CD8-positive, alpha-beta memory T cell (primary cell): Measurements from ENCODE around the gene EXO1. TPM values are rescaled to one million over a fixed set of nuclear protein-coding genes. Genes with fewer than 3 reads are reported as not detected.
"Not testable (repeated sequence)": the region's sequence is repeated elsewhere in the genome, so short reads cannot be mapped to it uniquely, and the experiment has no call there.

Experiments used
- CTCF ChIA-PET: fragments of 350-600 bp; sonication (Branson Sonifier 250); formaldehyde crosslinking; loops from one replicate; lab custom pipeline; 2021; ENCODE audit warnings: antibody characterized with exemption; lab: Charles Lee
- POLR2A ChIA-PET: fragments of 350-600 bp; sonication (Branson Sonifier 250); formaldehyde crosslinking; loops from one replicate; lab custom pipeline; 2021; ENCODE audit warnings: antibody characterized with exemption; lab: Charles Lee
- DNase-seq, 5 donors: peaks; one replicate each; pipeline versions ENCODE4 v3.0.0 to v3.0.0-alpha.2; 2020 to 2022; ENCODE audit warnings: mixed read lengths in 1 of 5
- H3K27ac ChIP-seq: one replicate; pipeline ENCODE4 v1.7.0; 2013; ENCODE audit warnings: low read depth, mild to moderate bottlenecking, low read length, moderate library complexity
- H3K27me3 ChIP-seq: 2 replicates; pipeline ENCODE4 v1.7.0; 2013; ENCODE audit warnings: low read length, mild to moderate bottlenecking; ENCODE audit not compliant: insufficient read depth, poor library complexity, severe bottlenecking
- H3K36me3 ChIP-seq: 2 replicates; pipeline ENCODE4 v1.7.0; 2013; ENCODE audit warnings: mild to moderate bottlenecking, low read length, moderate library complexity; ENCODE audit not compliant: insufficient read depth
- H3K4me1 ChIP-seq: 2 replicates; pipeline ENCODE4 v1.7.0; 2013; ENCODE audit warnings: mild to moderate bottlenecking, low read length, moderate library complexity; ENCODE audit not compliant: insufficient read depth
- H3K4me3 ChIP-seq: 2 replicates; pipeline ENCODE4 v1.7.0; 2013; ENCODE audit warnings: mild to moderate bottlenecking, low read length
- H3K9me3 ChIP-seq: 2 replicates; pipeline ENCODE4 v1.7.0; 2013; ENCODE audit warnings: mild to moderate bottlenecking, low read length
- H3K27ac Mint-ChIP-seq, 8 donors: one replicate each; pipeline ENCODE4 v1.8.0; 2020 to 2021; ENCODE audit warnings: mixed read lengths in 8 of 8, mild to moderate bottlenecking in 6 of 8, inconsistent platforms in 3 of 8, moderate library complexity in 3 of 8
- H3K27me3 Mint-ChIP-seq, 2 donors: one replicate each; pipeline ENCODE4 v1.8.0; 2020 to 2021; ENCODE audit warnings: mixed read lengths in 2 of 2, mild to moderate bottlenecking in 1 of 2, moderate library complexity in 1 of 2
- H3K36me3 Mint-ChIP-seq, 3 donors: one replicate each; pipeline ENCODE4 v1.8.0; 2020 to 2021; ENCODE audit warnings: mixed read lengths in 3 of 3, inconsistent platforms in 1 of 3, mild to moderate bottlenecking in 1 of 3
- H3K4me1 Mint-ChIP-seq, 3 donors: one replicate each; pipeline ENCODE4 v1.8.0; 2020 to 2021; ENCODE audit warnings: mixed read lengths in 3 of 3, inconsistent platforms in 1 of 3, mild to moderate bottlenecking in 1 of 3
- H3K4me3 Mint-ChIP-seq, 7 donors: one replicate each; pipeline ENCODE4 v1.8.0; 2020 to 2021; ENCODE audit warnings: mixed read lengths in 7 of 7, mild to moderate bottlenecking in 6 of 7, moderate library complexity in 4 of 7, inconsistent platforms in 2 of 7
- H3K9me3 Mint-ChIP-seq, 5 donors: one replicate each; pipeline ENCODE4 v1.8.0; 2020 to 2022; ENCODE audit warnings: mixed read lengths in 5 of 5, mild to moderate bottlenecking in 3 of 5, moderate library complexity in 2 of 5, inconsistent platforms in 1 of 5
- polyA plus RNA-seq: library from polyadenylated mRNA; unstranded; fragments of 300-500 nt; fragmentation: Illumina TruSeq; gene quantifications from one replicate; pipeline ENCODE4 v1.2.3, GENCODE V29; 2021
- total RNA-seq, 2 experiments: library from RNA; stranded (reverse); gene quantifications; one replicate each; pipeline ENCODE4 v1.2.3, GENCODE V29; 2021

EXO1 gene
- total RNA-seq (10 to 100 TPM; 65.8 to 76.1 TPM), polyA plus RNA-seq (0.49 TPM)

GRCh38 chr1:241847796-241848685 lies at the start of gene EXO1:
TSS of gene EXO1 (plus strand) at chr1:241848204. CDS start at chr1:241850426, 2,222 bp downstream.
- Histone ChIP-seq H3K4me3 (peak within 1 kb of the TSS; percentile 92), H3K9me3 (no peaks in the 10 kb centered on the region), H3K27me3 (no peaks in the 10 kb centered on the region), H3K36me3 (no peaks in the 10 kb centered on the region), H3K27ac (peak within 1 kb of the TSS; percentile 97), H3K4me1 (peaks cover 9% of the 10 kb centered on the region)
- POLR2A ChIA-PET, result interaction anchor here (1.5 kb wide), 1 partner anchor 208 kb away, joined by 4 read pairs; the partner anchor contains the start of genes CHML and OPN3
- peak within 1 kb of the TSS; percentile 96 to 99 (median 99) for H3K27ac Mint-ChIP-seq
- peak; percentile 76 to 91 (median 89) for DNase-seq
- H3K9me3 Mint-ChIP-seq, result no peaks in the 10 kb centered on the region
- H3K27me3 Mint-ChIP-seq, result peaks cover 0 to 9% of the 10 kb centered on the region in 2 donors
- H3K36me3 Mint-ChIP-seq, result peaks cover 0 to 6% (median 0%) of the 10 kb centered on the region in 3 donors
- H3K4me1 Mint-ChIP-seq, result peaks cover 16 to 22% (median 21%) of the 10 kb centered on the region in 3 donors
- CTCF ChIA-PET, result interaction anchor here (0.7 to 1.4 kb wide), 5 partner anchors 9 to 330 kb away, joined by 3 to 5 read pairs (median 3); partner anchors contain the start of genes CHML and OPN3
- peak within 1 kb of the TSS; percentile 93 to 100 (median 98) for H3K4me3 Mint-ChIP-seq

GRCh38 chr1:241799416-241799815 lies 48.6 kb upstream of the EXO1 start:
- no peaks in the 10 kb centered on the region for H3K9me3 Mint-ChIP-seq
- Histone ChIP-seq H3K9me3 (no peaks in the 10 kb centered on the region), H3K4me1 (no peaks in the 10 kb centered on the region), H3K4me3 (no peak overlapping the region), H3K36me3 (no peaks in the 10 kb centered on the region), H3K27me3 (no peaks in the 10 kb centered on the region), H3K27ac (no peak overlapping the region)
- H3K36me3 Mint-ChIP-seq, result no peaks in the 10 kb centered on the region
- ChIA-PET CTCF (no interaction called here), POLR2A (no interaction called here)
- peaks cover 3 to 18% of the 10 kb centered on the region in 2 donors for H3K27me3 Mint-ChIP-seq
- no peak overlapping the region for H3K27ac Mint-ChIP-seq
- no peaks in the 10 kb centered on the region for H3K4me1 Mint-ChIP-seq
- H3K4me3 Mint-ChIP-seq, result no peak overlapping the region
- no peak for DNase-seq

- no peaks in the 10 kb centered on the region for H3K9me3 Mint-ChIP-seq
- H3K4me3 ChIP-seq, result no peak overlapping the region
- no peak overlapping the region for H3K27ac ChIP-seq
- no peaks in the 10 kb centered on the region for H3K36me3 ChIP-seq
- H3K27ac Mint-ChIP-seq, result no peak overlapping the region
- CTCF ChIA-PET, result no interaction called here
- no peak overlapping the region for H3K4me3 Mint-ChIP-seq
- H3K4me1 Mint-ChIP-seq, result no peaks in the 10 kb centered on the region
- no peaks in the 10 kb centered on the region for H3K4me1 ChIP-seq
- no peak for DNase-seq
- POLR2A ChIA-PET, result no interaction called here
- no peaks in the 10 kb centered on the region for H3K9me3 ChIP-seq
- H3K36me3 Mint-ChIP-seq, result no peaks in the 10 kb centered on the region
- no peaks in the 10 kb centered on the region for H3K27me3 ChIP-seq
- H3K27me3 Mint-ChIP-seq, result peaks cover 0 to 14% of the 10 kb centered on the region in 2 donors
These were observed 47.4 kb upstream of the EXO1 start for GRCh38 chr1:241800640-241801039.

GRCh38 chr1:241802863-241803262 lies 45.1 kb upstream of the EXO1 start:
- peaks cover 0 to 16% of the 10 kb centered on the region in 2 donors for H3K27me3 Mint-ChIP-seq
- Histone ChIP-seq H3K27ac (no peak overlapping the region), H3K27me3 (no peaks in the 10 kb centered on the region), H3K36me3 (no peaks in the 10 kb centered on the region), H3K9me3 (no peaks in the 10 kb centered on the region), H3K4me1 (no peaks in the 10 kb centered on the region), H3K4me3 (no peak overlapping the region)
- H3K27ac Mint-ChIP-seq, result no peak overlapping the region
- POLR2A ChIA-PET, result no interaction called here
- no peak overlapping the region for H3K4me3 Mint-ChIP-seq
- CTCF ChIA-PET, result no interaction called here
- H3K9me3 Mint-ChIP-seq, result no peaks in the 10 kb centered on the region
- no peak for DNase-seq
- H3K36me3 Mint-ChIP-seq, result no peaks in the 10 kb centered on the region
- H3K4me1 Mint-ChIP-seq, result no peaks in the 10 kb centered on the region

GRCh38 chr1:241804706-241805105 lies 43.3 kb upstream of the EXO1 start:
- H3K4me3 Mint-ChIP-seq, H3K36me3 Mint-ChIP-seq, H3K9me3 ChIP-seq, H3K27ac ChIP-seq, H3K4me1 Mint-ChIP-seq, POLR2A ChIA-PET, H3K36me3 ChIP-seq, DNase-seq, H3K27ac Mint-ChIP-seq, H3K4me3 ChIP-seq, CTCF ChIA-PET, H3K27me3 ChIP-seq, H3K4me1 ChIP-seq, H3K9me3 Mint-ChIP-seq: not testable (repeated sequence)
- H3K27me3 Mint-ChIP-seq, result peaks cover 0 to 16% of the 10 kb centered on the region in 2 donors

GRCh38 chr1:241808265-241808664 lies 39.7 kb upstream of the EXO1 start:
- Mint-ChIP-seq H3K4me3 (no peak overlapping the region), H3K9me3 (no peaks in the 10 kb centered on the region), H3K36me3 (no peaks in the 10 kb centered on the region), H3K4me1 (no peaks in the 10 kb centered on the region), H3K27me3 (peaks cover 2 to 15% of the 10 kb centered on the region in 2 donors), H3K27ac (no peak overlapping the region)
- POLR2A ChIA-PET, result no interaction called here
- H3K4me3 ChIP-seq, result no peak overlapping the region
- no peaks in the 10 kb centered on the region for H3K27me3 ChIP-seq
- no peak overlapping the region for H3K27ac ChIP-seq
- DNase-seq, result no peak
- H3K36me3 ChIP-seq, result no peaks in the 10 kb centered on the region
- no peaks in the 10 kb centered on the region for H3K4me1 ChIP-seq
- no peaks in the 10 kb centered on the region for H3K9me3 ChIP-seq
- CTCF ChIA-PET, result no interaction called here

- ChIA-PET POLR2A (no interaction called here), CTCF (no interaction called here)
These were observed 37.1 kb upstream of the EXO1 start for GRCh38 chr1:241810769-241811405.

GRCh38 chr1:241813768-241814320 lies 34.2 kb upstream of the EXO1 start:
- Mint-ChIP-seq H3K4me1 (no peaks in the 10 kb centered on the region), H3K9me3 (no peaks in the 10 kb centered on the region), H3K27me3 (peaks cover 6 to 16% of the 10 kb centered on the region in 2 donors), H3K36me3 (no peaks in the 10 kb centered on the region), H3K4me3 (no peak overlapping the region), H3K27ac (no peak overlapping the region)
- ChIA-PET CTCF (no interaction called here), POLR2A (no interaction called here)
- Histone ChIP-seq H3K4me3 (no peak overlapping the region), H3K4me1 (no peaks in the 10 kb centered on the region), H3K36me3 (no peaks in the 10 kb centered on the region), H3K9me3 (no peaks in the 10 kb centered on the region), H3K27ac (no peak overlapping the region), H3K27me3 (no peaks in the 10 kb centered on the region)
- no peak for DNase-seq

More at GRCh38 chr1:241810769-241811405, 37.1 kb upstream of the EXO1 start:
- no peaks in the 10 kb centered on the region for H3K36me3 ChIP-seq
- no peak overlapping the region for H3K4me3 ChIP-seq
- DNase-seq, result no peak
- H3K27me3 ChIP-seq, result no peaks in the 10 kb centered on the region
- H3K9me3 Mint-ChIP-seq, result no peaks in the 10 kb centered on the region
- no peaks in the 10 kb centered on the region for H3K36me3 Mint-ChIP-seq
- no peak overlapping the region for H3K27ac Mint-ChIP-seq
- H3K27me3 Mint-ChIP-seq, result peaks cover 2 to 12% of the 10 kb centered on the region in 2 donors
- H3K4me1 Mint-ChIP-seq, result no peaks in the 10 kb centered on the region
- no peaks in the 10 kb centered on the region for H3K4me1 ChIP-seq
- H3K4me3 Mint-ChIP-seq, result no peak overlapping the region
- no peaks in the 10 kb centered on the region for H3K9me3 ChIP-seq
- H3K27ac ChIP-seq, result no peak overlapping the region
